OCI-LY3 (cell line): ENCODE data around the gene EEF1AKMT3.
"Not testable (repeated sequence)": the region's sequence is repeated elsewhere in the genome, so short reads cannot be mapped to it uniquely, and the experiment has no call there.

Experiments used
- H2AFZ ChIP-seq: fragments of 200-600, 300-600 bp; shearing (Covaris generic); 2 replicates; pipeline ENCODE4 v1.6.0; 2014; ENCODE audit warnings: antibody characterized with exemption, low read depth, low read length
- H3K27ac ChIP-seq: fragments of 200-600, 300-600 bp; sonication (generic); 2 replicates; pipeline ENCODE4 v1.5.1; 2014; ENCODE audit warnings: mild to moderate bottlenecking, low read length, moderate library complexity, mixed read lengths
- H3K27me3 ChIP-seq: fragments of 200-600, 300-600 bp; sonication (generic); 2 replicates; pipeline ENCODE4 v1.6.1; 2014; ENCODE audit warnings: low read depth, low read length, mixed read lengths
- H3K36me3 ChIP-seq: fragments of 200-600, 300-600 bp; sonication (generic); replicated peaks from 2 replicates; pipeline ENCODE3; 2014; ENCODE audit warnings: low read depth, low read length, mixed read lengths
- H3K4me1 ChIP-seq: fragments of 300-600, 200-600 bp; sonication (generic); 2 replicates; pipeline ENCODE4 v1.6.1; 2014; ENCODE audit warnings: low read length, mixed read lengths
- H3K4me2 ChIP-seq: fragments of 200-600, 300-600 bp; sonication (generic); 2 replicates; pipeline ENCODE4 v1.6.1; 2014; ENCODE audit warnings: low read length, mixed read lengths
- H3K4me3 ChIP-seq: fragments of 300-600, 200-600 bp; sonication (generic); 2 replicates; pipeline ENCODE4 v1.5.1; 2014; ENCODE audit warnings: antibody characterized with exemption, mild to moderate bottlenecking, low read length, moderate library complexity
- H3K79me2 ChIP-seq: fragments of 300-600, 200-600 bp; shearing (Covaris generic); 2 replicates; pipeline ENCODE4 v1.6.1; 2014; ENCODE audit warnings: mild to moderate bottlenecking, low read length, mixed read lengths
- H3K9ac ChIP-seq: fragments of 300-600, 200-600 bp; shearing (Covaris generic); 2 replicates; pipeline ENCODE4 v1.6.0; 2014; ENCODE audit warnings: mild to moderate bottlenecking, low read length, moderate library complexity
- H3K9me3 ChIP-seq: fragments of 200-600, 300-600 bp; shearing (Covaris generic); 2 replicates; pipeline ENCODE4 v1.6.1; 2014; ENCODE audit warnings: low read length, mixed read lengths; ENCODE audit not compliant: insufficient read depth
- H4K20me1 ChIP-seq: fragments of 200-600, 300-600 bp; sonication (generic); 2 replicates; pipeline ENCODE4 v1.6.1; 2016; ENCODE audit warnings: low read length, mixed read lengths; ENCODE audit not compliant: insufficient read depth
- CTCF ChIP-seq: fragments of 200-600, 300-600 bp; sonication (generic); IDR thresholded peaks from 2 replicates; pipeline ENCODE4 v1.5.1; 2014; ENCODE audit warnings: antibody characterized with exemption, low read length, low read depth
- EZH2phosphoT487 ChIP-seq: fragments of 200-600 bp; shearing (Covaris generic); IDR thresholded peaks from 2 replicates; pipeline ENCODE4 v1.6.1; 2018; ENCODE audit warnings: antibody characterized with exemption, mixed run types, low read depth

The EEF1AKMT3 gene

DNA sequence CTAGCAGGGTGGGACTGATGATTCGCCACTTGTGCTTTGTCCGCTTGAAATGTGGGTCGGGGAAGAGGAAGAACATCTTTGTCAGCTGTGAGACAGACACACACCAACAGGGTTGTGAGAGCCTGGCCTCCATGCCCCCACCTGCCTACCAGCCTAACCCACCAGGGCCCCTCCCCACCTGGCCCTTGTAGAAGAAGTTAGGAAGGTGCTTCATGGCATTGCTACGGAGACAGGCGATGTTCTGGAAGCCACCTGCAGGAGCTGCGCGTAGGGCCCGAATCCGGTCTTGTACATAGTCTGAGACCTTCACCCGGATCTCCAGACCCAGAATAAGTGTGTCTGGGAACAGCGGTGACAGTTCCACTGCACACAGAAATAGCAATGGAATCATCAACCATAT, 2.8 kb upstream of the EEF1AKMT3 start:
- Histone ChIP-seq H4K20me1 (no peaks in the 10 kb centered on the region), H3K27ac (no peak overlapping the region), H3K4me1 (peaks cover 13% of the 10 kb centered on the region), H3K4me3 (no peak overlapping the region), H3K9ac (no peak overlapping the region), H3K27me3 (no peaks in the 10 kb centered on the region), H3K9me3 (no peaks in the 10 kb centered on the region), H3K79me2 (peaks cover 12% of the 10 kb centered on the region), H3K36me3 (peaks cover 29% of the 10 kb centered on the region), H2AFZ (no peak overlapping the region), H3K4me2 (no peak overlapping the region)
- TF ChIP-seq CTCF (no peak), EZH2phosphoT487 (no peak)

- Histone ChIP-seq H3K27me3 (no peaks in the 10 kb centered on the region), H3K9me3 (no peaks in the 10 kb centered on the region), H2AFZ (no peak overlapping the region), H3K36me3 (peaks cover 29% of the 10 kb centered on the region), H3K4me3 (peak overlapping the region; percentile 78), H3K9ac (peak overlapping the region; percentile 77; the same call in 1 of the 2 replicates), H4K20me1 (no peaks in the 10 kb centered on the region), H3K4me2 (peak overlapping the region; percentile 80), H3K79me2 (peaks cover 12% of the 10 kb centered on the region), H3K27ac (no peak overlapping the region), H3K4me1 (peaks cover 9% of the 10 kb centered on the region)
- no peak for TF ChIP-seq CTCF
- no peak for TF ChIP-seq EZH2phosphoT487
Observed at GRCh38 chr12:57770734-57771133, 1.7 kb upstream of the EEF1AKMT3 start.

- H3K27ac ChIP-seq: peak overlapping the region; percentile 70
- H3K79me2 ChIP-seq: peaks cover 12% of the 10 kb centered on the region
- peak overlapping the region; percentile 77 for H3K9ac ChIP-seq
- no peaks in the 10 kb centered on the region for H3K9me3 ChIP-seq
- TF ChIP-seq EZH2phosphoT487: no peak
- TF ChIP-seq CTCF: no peak
- H3K27me3 ChIP-seq: no peaks in the 10 kb centered on the region
- H3K36me3 ChIP-seq: peaks cover 29% of the 10 kb centered on the region
- H2AFZ ChIP-seq: 0 out of 2 replicates have a peak overlapping the region, but pooled peaks have one; percentile 44
- H3K4me2 ChIP-seq: peak overlapping the region; percentile 80
- H3K4me3 ChIP-seq: peak overlapping the region; percentile 78
- H3K4me1 ChIP-seq: peaks cover 9% of the 10 kb centered on the region
- H4K20me1 ChIP-seq: no peaks in the 10 kb centered on the region
Observed at GRCh38 chr12:57771236-57771872, 1.1 kb upstream of the EEF1AKMT3 start.

DNA sequence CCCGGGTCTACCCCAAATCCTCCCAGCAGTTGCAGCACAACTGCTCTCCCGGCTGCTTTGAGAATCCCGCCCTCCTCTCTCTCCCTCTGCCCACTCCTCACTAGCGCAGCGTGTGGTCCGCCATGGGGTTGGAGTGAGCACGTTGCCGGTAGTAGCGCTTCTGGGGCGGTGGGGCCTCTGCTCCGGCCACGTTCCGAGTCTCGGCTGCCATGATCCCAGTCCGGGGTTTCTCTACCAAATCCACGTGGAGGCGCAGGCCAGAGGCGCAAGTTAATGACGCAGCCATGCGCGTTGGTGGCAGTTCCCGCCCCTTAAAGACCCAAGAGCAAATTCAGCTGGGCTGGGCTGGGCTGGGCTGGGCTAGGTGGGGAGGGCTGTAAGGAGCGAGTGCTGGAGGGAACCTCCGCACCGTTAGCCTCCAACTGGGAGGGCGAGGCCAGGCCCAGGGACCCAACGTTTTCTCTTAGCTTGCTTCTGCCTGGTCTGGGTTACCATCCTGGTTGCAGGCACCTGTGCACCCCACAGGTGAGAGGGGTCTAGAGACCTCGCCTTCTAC, 463 bp upstream of the EEF1AKMT3 start, which contains the start of gene METTL1:
Gene METTL1, minus strand, starts transcription at position 233 of the 556 bp plus-strand sequence. Its CDS starts 22 bp downstream, at position 211.
- peaks cover 12% of the 10 kb centered on the region for H3K79me2 ChIP-seq
- no peaks in the 10 kb centered on the region for H3K9me3 ChIP-seq
- H3K27ac ChIP-seq: peak within 1 kb of the TSS; percentile 70
- peak within 1 kb of the TSS; percentile 79 for H2AFZ ChIP-seq
- peak within 1 kb of the TSS; percentile 78 for H3K4me3 ChIP-seq
- H3K9ac ChIP-seq: peak within 1 kb of the TSS; percentile 77
- no peaks in the 10 kb centered on the region for H4K20me1 ChIP-seq
- peak within 1 kb of the TSS; percentile 80 for H3K4me2 ChIP-seq
- H3K36me3 ChIP-seq: peaks cover 23% of the 10 kb centered on the region
- no peak for TF ChIP-seq EZH2phosphoT487
- TF ChIP-seq CTCF: no peak
- no peaks in the 10 kb centered on the region for H3K27me3 ChIP-seq
- H3K4me1 ChIP-seq: peaks cover 9% of the 10 kb centered on the region

DNA sequence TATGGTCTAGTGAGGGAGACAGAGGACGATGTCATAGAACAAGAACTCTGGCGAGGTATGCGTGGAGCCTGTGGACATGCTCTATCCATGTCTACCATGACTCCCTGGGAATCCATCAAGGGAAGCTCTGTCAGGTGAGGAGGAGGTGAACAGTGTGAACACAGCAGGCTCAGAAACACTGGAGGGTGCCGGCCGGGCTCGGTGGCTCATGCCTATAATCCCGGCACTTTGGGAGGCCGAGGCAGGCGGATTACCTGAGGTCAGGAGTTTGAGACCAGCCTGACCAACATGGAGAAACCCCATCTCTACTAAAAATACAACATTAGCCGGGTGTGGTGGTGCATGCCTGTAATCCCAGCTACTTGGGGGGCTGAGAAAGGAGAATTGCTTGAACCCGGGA, 2.2 kb downstream of the EEF1AKMT3 start:
- H3K4me1 ChIP-seq, H2AFZ ChIP-seq, H3K27ac ChIP-seq, H3K9ac ChIP-seq, H3K36me3 ChIP-seq, H3K9me3 ChIP-seq, H3K4me3 ChIP-seq, H3K4me2 ChIP-seq, H3K27me3 ChIP-seq, H4K20me1 ChIP-seq: not testable (repeated sequence)
- H3K79me2 ChIP-seq: peaks cover 12% of the 10 kb centered on the region
